NCI-H2081 treated with DMSO at 0.1 percent for 48 hours (cell line): ENCODE measurements around the gene NINJ2.
"Not testable (repeated sequence)": the region's sequence is repeated elsewhere in the genome, so short reads cannot be mapped to it uniquely, and the experiment has no call there.

Experiments
- DNase-seq: peaks from one replicate; lab custom pipeline; 2025; lab: John Stamatoyannopoulos, UW

Gene NINJ2

GRCh38 chr12:663293-663871 lies at the start of gene NINJ2:
Gene NINJ2, minus strand, starts transcription at chr12:663445. Its CDS starts 85 bp downstream, at chr12:663360.
- DNase-seq = no peak

DNA sequence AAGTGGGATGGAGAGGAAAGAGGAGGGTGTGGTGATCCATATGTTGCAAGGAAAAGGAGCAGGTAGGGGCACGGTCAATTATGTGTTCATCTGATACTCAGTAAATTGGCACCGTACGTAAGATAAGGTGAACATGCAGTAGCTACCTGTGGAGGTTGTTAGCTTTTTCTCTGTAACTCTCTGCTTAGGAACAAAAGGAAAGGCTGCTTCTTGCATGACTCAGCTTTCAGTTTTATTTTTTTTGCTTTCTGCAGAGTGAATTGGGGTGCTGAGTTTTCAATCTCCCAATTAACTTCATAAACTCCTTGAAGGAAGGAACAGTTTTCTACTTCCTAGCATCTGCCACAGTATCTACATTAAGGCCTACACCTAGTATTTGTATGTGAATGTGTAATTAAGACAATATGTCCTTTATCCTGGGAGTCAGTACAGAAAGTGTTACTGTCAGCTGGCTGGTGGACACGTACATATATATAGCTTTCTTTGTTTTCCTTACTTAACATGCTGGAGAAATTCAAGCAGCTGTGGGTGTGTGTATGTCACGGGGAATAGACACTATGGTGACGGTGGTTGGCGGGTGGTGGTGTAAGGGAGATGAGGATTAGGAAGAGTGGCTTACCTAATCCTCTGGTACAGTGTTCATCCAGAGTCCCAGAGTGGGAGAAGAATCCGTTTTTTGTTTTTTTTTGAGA lies 49.1 kb upstream of the NINJ2 start:
- DNase-seq = no peak

- DNase-seq = no peak
Observed at GRCh38 chr12:709455-710020, 46.3 kb upstream of the NINJ2 start.

- DNase-seq = not testable (repeated sequence)
Observed at GRCh38 chr12:708084-708483, 44.8 kb upstream of the NINJ2 start.

DNA sequence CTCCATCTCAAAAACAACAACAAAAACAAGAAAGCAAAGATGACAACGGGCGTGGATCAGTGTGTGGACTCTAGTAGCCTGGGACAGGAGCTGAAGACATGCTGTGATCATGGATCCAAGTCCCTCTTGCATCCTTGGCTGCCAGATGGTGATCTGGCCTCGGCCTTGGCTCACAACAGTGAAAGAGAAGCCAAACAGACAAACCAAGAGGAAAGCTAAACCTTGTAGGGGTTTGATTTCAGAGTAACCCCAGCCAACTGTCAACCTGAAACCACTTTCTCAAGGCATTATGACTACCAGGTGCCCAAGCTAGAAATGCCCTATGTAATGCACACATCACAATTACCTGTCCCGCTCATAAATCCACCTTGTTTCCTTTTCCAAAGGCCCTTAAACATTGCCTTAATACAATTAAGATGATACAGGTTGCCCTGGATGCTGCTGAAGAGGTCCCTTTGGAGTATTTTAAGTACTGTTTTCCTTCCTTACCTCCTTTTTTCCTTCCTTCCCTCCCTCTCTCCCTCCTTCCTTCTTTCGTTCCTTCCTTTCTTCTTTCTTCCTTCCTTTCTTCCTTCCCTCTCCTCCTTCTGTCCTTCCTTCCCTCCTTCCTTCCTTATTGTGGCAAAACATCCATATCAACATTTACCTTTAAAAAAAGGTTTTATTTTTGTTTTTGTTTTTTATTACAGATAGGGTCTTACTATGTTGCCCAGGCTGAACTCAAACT lies 41.4 kb upstream of the NINJ2 start:
- DNase-seq = no peak

- no peak for DNase-seq
Observed at GRCh38 chr12:701896-702539, 38.8 kb upstream of the NINJ2 start.

DNA sequence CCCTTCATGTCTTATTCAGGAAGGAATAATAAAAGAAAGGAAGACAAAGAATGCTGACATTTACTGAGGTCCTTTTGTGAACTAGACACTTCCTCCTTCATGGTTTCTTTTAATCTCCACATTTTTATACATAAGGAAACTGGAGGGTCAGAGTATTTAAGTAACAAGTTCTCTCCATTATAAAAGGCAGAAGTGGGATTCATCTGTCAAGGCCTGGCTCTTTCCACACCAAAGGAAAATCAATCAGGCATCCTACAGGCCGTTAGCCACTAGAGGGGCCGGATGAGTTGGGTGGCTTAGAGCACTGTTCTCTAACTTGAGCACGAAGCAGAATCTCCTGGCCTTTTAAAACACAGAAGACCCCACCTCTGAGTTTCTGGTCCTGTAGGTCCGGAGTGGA lies 36.8 kb upstream of the NINJ2 start:
- no peak for DNase-seq

DNA sequence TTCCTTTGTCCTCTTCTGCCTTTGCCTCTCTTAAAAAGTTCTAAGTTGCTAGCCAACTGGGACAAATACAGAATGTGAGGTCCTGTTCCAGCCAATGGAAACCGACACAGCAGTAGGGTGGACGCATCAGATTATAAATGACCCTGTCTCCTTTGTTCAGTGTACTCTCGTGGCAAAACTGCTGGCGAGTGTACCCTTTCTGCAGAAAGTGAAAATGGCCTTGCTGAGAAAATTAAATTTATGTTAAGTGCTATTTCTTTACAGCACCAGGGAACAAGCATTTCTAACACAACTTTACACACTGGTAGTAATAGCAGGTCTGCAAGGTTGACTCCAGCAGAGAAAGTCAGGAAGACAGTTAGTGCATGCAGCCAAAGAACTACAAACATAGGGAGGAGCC lies 35.0 kb upstream of the NINJ2 start:
- DNase-seq = not testable (repeated sequence)

DNA sequence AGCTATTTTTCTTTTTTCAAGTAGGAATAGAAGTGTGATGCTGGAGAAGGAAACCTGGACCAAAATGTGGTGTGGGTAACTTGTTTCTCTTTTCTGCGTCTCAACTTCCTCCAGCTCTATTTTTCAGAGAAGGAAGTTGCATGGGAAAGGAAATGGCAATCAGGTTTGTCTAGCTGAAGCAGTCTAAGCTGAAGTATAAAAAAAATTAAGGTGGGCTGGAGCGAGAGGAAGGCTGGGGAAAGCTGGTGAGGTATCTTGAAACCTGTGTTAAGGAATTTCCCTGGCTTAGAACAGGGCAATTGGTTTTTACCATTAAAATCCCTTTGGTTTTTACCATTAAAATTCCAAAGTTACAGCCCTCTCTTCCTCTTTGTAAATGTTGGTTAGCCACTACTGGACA lies 34.2 kb upstream of the NINJ2 start:
- no peak for DNase-seq

DNA sequence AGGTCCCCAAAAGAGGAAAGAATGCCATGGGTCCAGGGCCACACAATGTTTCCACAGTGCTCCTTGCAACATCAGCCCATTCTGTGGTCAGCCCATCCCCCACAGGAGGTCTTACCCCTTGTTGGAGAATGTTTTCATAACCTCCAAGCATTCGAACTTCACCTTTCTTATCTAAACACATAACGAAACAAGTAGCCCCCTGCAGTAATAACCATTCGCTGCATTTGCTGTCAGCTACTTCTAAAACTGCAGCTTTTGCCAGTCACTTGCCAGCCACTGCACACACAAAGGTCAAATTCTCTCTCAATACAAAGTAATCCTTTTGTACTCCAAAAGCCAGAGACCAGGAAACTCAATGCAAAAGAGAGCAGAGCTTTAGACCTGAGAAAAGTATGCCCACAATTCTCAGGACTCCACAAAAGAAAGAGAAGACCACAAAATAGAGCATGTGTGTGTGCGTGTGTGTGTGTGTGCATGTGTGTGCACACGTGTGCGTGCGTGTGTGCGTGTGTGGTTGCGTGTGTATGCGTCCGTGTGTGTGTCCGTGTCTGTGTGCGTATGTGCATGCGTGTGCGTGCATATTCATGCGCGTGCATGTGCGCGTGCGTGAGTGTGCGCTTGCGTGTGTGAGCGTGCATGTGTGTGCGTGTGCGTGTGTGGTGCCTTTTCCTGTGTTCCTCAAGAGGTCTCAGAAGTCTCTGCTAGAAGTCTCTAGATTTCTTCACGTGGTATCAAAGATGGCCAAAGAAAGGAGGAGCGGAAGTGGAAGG lies 31.7 kb upstream of the NINJ2 start:
- DNase-seq = no peak

DNA sequence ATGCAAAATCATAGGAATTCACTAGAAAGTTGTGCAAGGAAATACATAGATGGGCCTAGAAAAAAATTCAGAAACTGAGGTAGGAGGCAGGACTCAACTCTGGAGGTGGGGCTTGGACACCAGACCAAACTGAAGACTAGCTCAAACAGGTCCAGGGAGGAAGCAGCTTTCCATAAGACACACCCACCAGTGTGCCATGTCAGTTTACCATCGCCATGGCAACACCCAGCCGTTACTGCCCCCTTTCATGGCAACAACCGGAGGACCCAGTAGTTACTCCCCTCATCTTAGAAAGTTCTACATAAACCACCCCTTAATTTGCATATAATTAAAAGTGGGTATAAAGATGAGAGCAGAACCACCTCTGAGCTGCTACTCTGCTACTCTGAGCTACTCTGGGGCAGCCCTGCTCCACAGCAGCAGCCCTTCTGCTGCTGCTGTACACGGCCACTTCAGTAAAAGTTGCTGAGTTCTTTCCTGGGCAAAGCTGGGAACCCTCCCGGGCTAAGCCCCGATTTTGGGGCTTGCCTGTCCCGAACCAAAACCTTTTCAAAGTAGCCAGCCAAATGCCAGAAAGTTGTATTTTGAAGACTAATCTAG lies 30.8 kb upstream of the NINJ2 start:
- no peak for DNase-seq

- no peak for DNase-seq
Observed at GRCh38 chr12:692274-692673, 29.0 kb upstream of the NINJ2 start.

- DNase-seq = no peak
Observed at GRCh38 chr12:690466-690865, 27.2 kb upstream of the NINJ2 start.

DNA sequence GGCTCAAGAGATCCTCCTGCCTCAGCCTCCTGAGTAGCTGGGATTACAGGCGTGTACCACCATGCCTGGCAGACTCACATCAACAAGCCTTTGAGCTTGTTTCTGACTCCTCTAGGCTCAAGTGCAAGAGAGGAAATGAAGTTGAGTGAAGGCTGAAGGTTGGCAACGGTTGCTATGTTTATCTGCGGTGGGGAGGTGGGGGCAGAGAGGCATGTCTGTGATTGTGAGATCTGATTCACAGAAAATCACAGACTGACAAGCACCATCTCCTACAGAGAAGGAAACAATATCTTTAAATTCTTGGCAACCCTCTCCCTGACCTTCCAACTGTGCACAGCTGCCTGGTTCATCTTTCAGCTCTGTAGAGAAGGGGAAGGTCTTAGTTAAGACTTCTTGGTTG lies 22.1 kb upstream of the NINJ2 start:
- DNase-seq = no peak

- DNase-seq = no peak
Observed at GRCh38 chr12:684416-684815, 21.2 kb upstream of the NINJ2 start.

- no peak for DNase-seq
Observed at GRCh38 chr12:681568-682256, 18.5 kb upstream of the NINJ2 start.

DNA sequence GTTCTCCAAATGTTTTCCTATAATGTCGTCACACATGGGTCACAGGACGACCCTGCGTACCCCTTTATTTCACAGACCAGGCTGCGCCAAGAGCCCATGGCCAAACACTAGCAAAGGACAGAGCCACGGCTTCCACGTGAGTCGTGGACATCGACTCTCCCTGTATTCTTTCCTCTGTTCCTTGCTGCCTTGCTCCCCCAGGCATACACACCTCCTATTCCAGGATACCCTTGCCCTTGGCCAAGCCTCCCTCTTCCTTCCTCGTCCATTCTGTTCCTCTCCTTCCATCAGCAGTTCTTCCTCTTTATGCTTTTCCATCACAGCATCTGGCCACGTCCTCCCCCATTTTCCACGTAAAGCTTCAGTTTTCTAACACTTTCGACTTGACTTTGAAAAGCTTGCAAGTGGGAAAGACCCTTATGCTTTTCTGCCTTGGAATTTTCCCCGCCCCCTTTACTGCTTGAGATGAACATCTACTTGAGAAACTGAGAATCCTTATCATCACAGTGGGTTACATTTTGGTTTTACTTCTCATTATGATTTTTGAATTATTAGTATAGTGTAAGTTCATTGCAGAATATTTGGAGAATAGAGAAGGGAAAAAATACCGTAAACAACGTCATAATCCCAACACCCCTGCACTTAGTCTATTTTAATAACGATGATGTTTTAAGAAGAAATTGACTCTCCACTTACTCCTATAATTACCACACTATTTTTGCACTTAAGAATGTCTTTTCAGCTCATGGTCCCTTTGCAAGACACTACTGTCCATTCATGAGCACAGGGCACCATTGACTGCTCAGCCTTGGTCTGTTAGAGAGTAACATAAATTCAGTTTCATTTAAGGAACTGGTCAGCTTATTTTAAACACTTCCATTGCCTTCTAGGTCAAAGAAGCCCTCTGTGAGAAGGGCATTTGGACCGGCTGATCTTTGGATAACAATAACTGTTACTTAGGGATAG lies 15.8 kb upstream of the NINJ2 start:
- DNase-seq = no peak

- DNase-seq = no peak
Observed at GRCh38 chr12:675562-675961, 12.3 kb upstream of the NINJ2 start.

DNA sequence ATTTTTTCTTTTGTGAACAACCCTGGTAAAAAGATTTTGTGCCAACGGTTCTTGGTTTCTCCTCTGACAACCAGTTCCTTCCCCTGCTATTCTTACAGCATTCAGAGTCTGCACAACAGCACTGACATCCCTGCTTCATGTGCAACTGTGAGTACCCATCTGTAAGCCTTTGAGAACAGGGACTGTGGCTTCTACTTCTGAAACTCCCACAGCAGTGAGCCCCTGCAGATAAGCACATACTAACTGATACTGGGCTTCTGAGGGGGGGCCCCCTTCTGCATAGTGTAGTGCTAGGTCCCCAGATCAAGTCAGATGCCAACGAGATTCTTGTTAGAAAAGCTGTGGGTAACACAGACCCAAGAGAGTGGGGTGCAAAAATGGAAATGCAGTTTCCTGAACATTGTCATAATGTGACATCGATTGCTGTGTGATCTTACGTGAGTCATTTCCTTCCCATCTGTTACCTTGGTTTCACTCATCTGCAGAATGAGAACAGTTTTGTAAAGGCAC lies 11.1 kb upstream of the NINJ2 start:
- DNase-seq = no peak
